NCI-H1092 (cell line): ENCODE results near the gene OPN5.

Experiments used
- DNase-seq: peaks from one replicate; lab custom pipeline; 2025; lab: John Stamatoyannopoulos, UW

The OPN5 gene

DNA sequence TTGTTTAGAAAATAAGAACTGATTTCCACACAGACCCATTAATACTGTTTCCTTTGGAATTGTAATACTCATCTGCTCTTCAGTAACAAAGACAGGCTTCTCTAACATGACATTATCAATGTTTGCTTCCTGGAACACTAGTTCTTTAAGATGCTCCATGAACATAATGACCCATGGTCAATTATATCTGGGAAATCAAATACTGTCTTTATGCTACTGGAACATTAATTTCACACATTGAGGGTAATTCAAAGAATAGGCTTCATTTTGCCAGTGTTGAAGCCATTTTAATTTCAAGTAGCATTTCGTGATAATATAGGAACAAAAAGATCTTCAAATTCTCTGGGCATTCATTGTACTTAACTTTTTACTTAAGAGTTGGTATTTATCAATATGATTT is 80.9 kb downstream of the OPN5 start:
- no peak for DNase-seq

DNA sequence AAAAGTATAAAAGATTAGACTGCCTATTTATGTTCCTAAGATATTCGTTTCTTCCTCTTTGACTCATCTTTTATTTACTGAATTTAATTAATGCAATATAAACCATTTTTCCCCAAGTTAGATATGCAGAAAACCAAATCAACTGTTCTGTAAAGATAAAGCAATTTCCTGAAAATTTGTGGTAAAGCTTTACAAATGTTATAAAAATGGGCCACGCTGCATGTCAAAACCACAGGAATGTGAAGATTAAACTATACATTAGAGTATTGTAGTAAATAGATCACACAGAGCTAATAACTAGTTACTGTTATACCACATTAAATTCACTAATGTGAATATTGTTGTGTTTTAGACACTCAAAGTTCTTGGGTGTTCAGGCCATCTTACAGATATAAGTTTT is 83.4 kb downstream of the OPN5 start:
- DNase-seq: no peak

- DNase-seq: no peak
Measured at GRCh38 chr6:47875593-47875992, 93.8 kb downstream of the OPN5 start.
